ENCODE measurements around the gene KRTAP4-9. TPM values are rescaled to one million over a fixed set of nuclear protein-coding genes. Genes with fewer than 3 reads are reported as not detected.
"Not testable (repeated sequence)": the region's sequence is repeated elsewhere in the genome, so short reads cannot be mapped to it uniquely, and the experiment has no call there.

KRTAP4-9 gene
- total RNA-seq, 1 donor from 2014 or later, result not detected

GRCh38 chr17:41147531-41148204, 42.5 kb downstream of the KRTAP4-9 start:
- Histone ChIP-seq H3K27me3 (ENCODE audit: control insufficient read depth in 3 of 3, insufficient read depth in 3 of 3, low read length in 3 of 3) (no peaks in the 10 kb centered on the region), H3K9me3 (ENCODE audit: control insufficient read depth in 3 of 3, low read length in 3 of 3) (peaks cover 0 to 5% (median 0%) of the 10 kb centered on the region in 3 donors), H3K9ac (ENCODE audit: low read depth in 1 of 3, low read length in 3 of 3) (no peak overlapping the region), H3K4me1 (ENCODE audit: control insufficient read depth in 3 of 3, insufficient read depth in 3 of 3, low read length in 3 of 3) (no peaks in the 10 kb centered on the region), H3K36me3 (ENCODE audit: control insufficient read depth in 3 of 3, insufficient read depth in 3 of 3, low read length in 3 of 3) (no peaks in the 10 kb centered on the region), H3K27ac (ENCODE audit: low read depth, low read length) (no peak overlapping the region), H3K4me3 (ENCODE audit: low read length in 3 of 3) (no peak overlapping the region)

- not testable (repeated sequence) for H3K27me3 ChIP-seq (ENCODE audit: control insufficient read depth in 3 of 3, insufficient read depth in 3 of 3, low read length in 3 of 3); H3K27ac ChIP-seq (ENCODE audit: low read depth, low read length); H3K9ac ChIP-seq (ENCODE audit: low read depth in 1 of 3, low read length in 3 of 3); H3K4me1 ChIP-seq (ENCODE audit: control insufficient read depth in 3 of 3, insufficient read depth in 3 of 3, low read length in 3 of 3); H3K36me3 ChIP-seq (ENCODE audit: control insufficient read depth in 3 of 3, insufficient read depth in 3 of 3, low read length in 3 of 3); H3K9me3 ChIP-seq (ENCODE audit: control insufficient read depth in 3 of 3, low read length in 3 of 3); H3K4me3 ChIP-seq (ENCODE audit: low read length in 3 of 3)
Measured at GRCh38 chr17:41148971-41149651, 43.9 kb downstream of the KRTAP4-9 start.

DNA sequence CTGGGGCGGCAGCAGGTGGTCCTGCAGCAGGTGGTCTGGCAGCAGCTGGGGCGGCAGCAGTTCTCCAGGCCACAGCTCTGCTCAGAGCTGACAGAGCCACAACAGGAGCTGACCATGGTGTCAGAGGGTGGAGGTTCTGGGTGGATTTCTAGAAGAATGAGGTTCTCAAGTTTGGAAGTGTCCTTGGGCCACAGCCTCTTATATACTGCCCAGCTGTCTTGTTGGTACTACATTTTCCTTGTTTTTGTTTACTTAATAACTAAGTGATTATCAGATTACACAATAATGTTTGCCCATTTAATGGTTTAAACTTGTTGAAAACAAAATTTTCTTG, 44.4 kb downstream of the KRTAP4-9 start, which contains the start of gene KRTAP4-5:
KRTAP4-5 (minus strand) TSS at position 174 of the 334 bp plus-strand sequence; CDS start at position 116, 58 bp downstream.
- H3K27ac ChIP-seq (ENCODE audit: low read depth, low read length), result no peak within 1 kb of the TSS
- H3K9me3 ChIP-seq (ENCODE audit: control insufficient read depth in 3 of 3, low read length in 3 of 3), result no peaks in the 10 kb centered on the region
- H3K9ac ChIP-seq (ENCODE audit: low read depth in 1 of 3, low read length in 3 of 3), result no peak within 1 kb of the TSS
- no peaks in the 10 kb centered on the region for H3K36me3 ChIP-seq (ENCODE audit: control insufficient read depth in 3 of 3, insufficient read depth in 3 of 3, low read length in 3 of 3)
- no peak within 1 kb of the TSS for H3K4me3 ChIP-seq (ENCODE audit: low read length in 3 of 3)
- H3K4me1 ChIP-seq (ENCODE audit: control insufficient read depth in 3 of 3, insufficient read depth in 3 of 3, low read length in 3 of 3), result no peaks in the 10 kb centered on the region
- H3K27me3 ChIP-seq (ENCODE audit: control insufficient read depth in 3 of 3, insufficient read depth in 3 of 3, low read length in 3 of 3), result peaks cover 0 to 3% (median 2%) of the 10 kb centered on the region in 3 donors

DNA sequence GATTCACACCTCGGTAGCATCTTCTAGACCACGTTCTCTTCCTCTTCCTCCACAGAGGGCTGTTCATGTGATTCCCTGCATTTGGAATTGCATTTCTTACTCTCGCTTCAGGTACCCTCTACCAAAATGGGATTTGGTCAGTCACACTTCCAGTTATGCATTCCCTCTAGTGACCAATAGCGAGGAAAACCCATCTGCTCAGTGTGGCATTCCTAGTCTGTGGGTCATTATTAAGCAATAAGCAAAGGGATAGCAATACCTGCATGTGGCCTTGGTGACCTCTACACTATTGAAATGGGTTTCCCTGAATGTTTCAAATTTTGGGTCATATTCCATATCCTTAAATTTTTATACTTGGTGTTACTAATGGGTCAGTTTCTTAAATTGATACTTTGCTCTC, 44.8 kb downstream of the KRTAP4-9 start:
- H3K4me1 ChIP-seq (ENCODE audit: control insufficient read depth in 3 of 3, insufficient read depth in 3 of 3, low read length in 3 of 3), result no peaks in the 10 kb centered on the region
- peaks cover 0 to 3% (median 2%) of the 10 kb centered on the region in 3 donors for H3K27me3 ChIP-seq (ENCODE audit: control insufficient read depth in 3 of 3, insufficient read depth in 3 of 3, low read length in 3 of 3)
- no peaks in the 10 kb centered on the region for H3K36me3 ChIP-seq (ENCODE audit: control insufficient read depth in 3 of 3, insufficient read depth in 3 of 3, low read length in 3 of 3)
- H3K9ac ChIP-seq (ENCODE audit: low read depth in 1 of 3, low read length in 3 of 3), result no peak overlapping the region
- H3K4me3 ChIP-seq (ENCODE audit: low read length in 3 of 3), result no peak overlapping the region
- no peak overlapping the region for H3K27ac ChIP-seq (ENCODE audit: low read depth, low read length)
- no peaks in the 10 kb centered on the region for H3K9me3 ChIP-seq (ENCODE audit: control insufficient read depth in 3 of 3, low read length in 3 of 3)

GRCh38 chr17:41151525-41151924, 46.3 kb downstream of the KRTAP4-9 start:
- no peaks in the 10 kb centered on the region for H3K9me3 ChIP-seq (ENCODE audit: control insufficient read depth in 3 of 3, low read length in 3 of 3)
- H3K27me3 ChIP-seq (ENCODE audit: control insufficient read depth in 3 of 3, insufficient read depth in 3 of 3, low read length in 3 of 3), result peaks cover 0 to 3% (median 2%) of the 10 kb centered on the region in 3 donors
- H3K36me3 ChIP-seq (ENCODE audit: control insufficient read depth in 3 of 3, insufficient read depth in 3 of 3, low read length in 3 of 3), result no peaks in the 10 kb centered on the region

GRCh38 chr17:41153856-41154255, 48.7 kb downstream of the KRTAP4-9 start:
- H3K9me3 ChIP-seq (ENCODE audit: control insufficient read depth in 3 of 3, low read length in 3 of 3), result no peaks in the 10 kb centered on the region
- H3K9ac ChIP-seq (ENCODE audit: low read depth in 1 of 3, low read length in 3 of 3), result no peak overlapping the region
- no peaks in the 10 kb centered on the region for H3K4me1 ChIP-seq (ENCODE audit: control insufficient read depth in 3 of 3, insufficient read depth in 3 of 3, low read length in 3 of 3)
- peaks cover 2 to 4% (median 3%) of the 10 kb centered on the region in 3 donors for H3K27me3 ChIP-seq (ENCODE audit: control insufficient read depth in 3 of 3, insufficient read depth in 3 of 3, low read length in 3 of 3)
- H3K4me3 ChIP-seq (ENCODE audit: low read length in 3 of 3), result no peak overlapping the region
- no peak overlapping the region for H3K27ac ChIP-seq (ENCODE audit: low read depth, low read length)
- H3K36me3 ChIP-seq (ENCODE audit: control insufficient read depth in 3 of 3, insufficient read depth in 3 of 3, low read length in 3 of 3), result no peaks in the 10 kb centered on the region

More at GRCh38 chr17:41151525-41151924, 46.3 kb downstream of the KRTAP4-9 start:
- Histone ChIP-seq H3K27ac (ENCODE audit: low read depth, low read length) (no peak overlapping the region), H3K9ac (ENCODE audit: low read depth in 1 of 3, low read length in 3 of 3) (no peak overlapping the region), H3K4me3 (ENCODE audit: low read length in 3 of 3) (no peak overlapping the region), H3K4me1 (ENCODE audit: control insufficient read depth in 3 of 3, insufficient read depth in 3 of 3, low read length in 3 of 3) (no peaks in the 10 kb centered on the region)

Other genes with a start within 250 kb of the KRTAP4-9 start
- gene KRT12, start 238.2 kb upstream of the KRTAP4-9 start, total RNA-seq, result not detected
- gene KRT20, start 220.1 kb upstream of the KRTAP4-9 start, total RNA-seq, result not detected
- 0.52 TPM for gene KRT23, start 167.7 kb upstream of the KRTAP4-9 start, total RNA-seq
- 3.1 TPM for gene KRT39, start 138.4 kb upstream of the KRTAP4-9 start, total RNA-seq
- 6.3 TPM for gene KRT40, start 121.1 kb upstream of the KRTAP4-9 start, total RNA-seq
- not detected for gene KRTAP3-3, start 111.2 kb upstream of the KRTAP4-9 start, total RNA-seq
- gene KRTAP3-2, start 105.5 kb upstream of the KRTAP4-9 start, total RNA-seq, result not detected
- gene KRTAP3-1, start 96.3 kb upstream of the KRTAP4-9 start, total RNA-seq, result not detected
- gene KRTAP1-5, start 78.2 kb upstream of the KRTAP4-9 start, total RNA-seq, result not detected
- not detected for gene KRTAP1-4, start 75.2 kb upstream of the KRTAP4-9 start, total RNA-seq
- not detected for gene KRTAP1-3, start 70.5 kb upstream of the KRTAP4-9 start, total RNA-seq
- not detected for gene KRTAP1-1, start 63.9 kb upstream of the KRTAP4-9 start, total RNA-seq
- gene KRTAP2-1, start 58.1 kb upstream of the KRTAP4-9 start, total RNA-seq, result not detected
- not detected for gene KRTAP2-2, start 50.2 kb upstream of the KRTAP4-9 start, total RNA-seq
- gene KRTAP2-3, start 45.3 kb upstream of the KRTAP4-9 start, total RNA-seq, result not detected
- gene KRTAP2-4, start 39.5 kb upstream of the KRTAP4-9 start, total RNA-seq, result not detected
- not detected for gene KRTAP4-7, start 21.2 kb upstream of the KRTAP4-9 start, total RNA-seq
- gene KRTAP4-8, start 7.2 kb upstream of the KRTAP4-9 start, total RNA-seq, result not detected
- not detected for gene KRTAP4-16, start 3.2 kb upstream of the KRTAP4-9 start, total RNA-seq
- not detected for gene KRTAP4-11, start 13.0 kb downstream of the KRTAP4-9 start, total RNA-seq
- gene KRTAP4-12, start 18.8 kb downstream of the KRTAP4-9 start, total RNA-seq, result not detected
- not detected for gene KRTAP4-6, start 35.2 kb downstream of the KRTAP4-9 start, total RNA-seq
- gene KRTAP4-5, start 44.4 kb downstream of the KRTAP4-9 start, total RNA-seq, result not detected
- gene KRTAP4-4, start 55.4 kb downstream of the KRTAP4-9 start, total RNA-seq, result not detected
- not detected for gene KRTAP4-3, start 62.8 kb downstream of the KRTAP4-9 start, total RNA-seq
- not detected for gene KRTAP4-2, start 72.8 kb downstream of the KRTAP4-9 start, total RNA-seq
- not detected for gene KRTAP4-1, start 79.5 kb downstream of the KRTAP4-9 start, total RNA-seq
- gene KRTAP9-1, start 84.5 kb downstream of the KRTAP4-9 start, total RNA-seq, result not detected
- not detected for gene KRTAP9-2, start 121.3 kb downstream of the KRTAP4-9 start, total RNA-seq
- gene KRTAP9-3, start 127.1 kb downstream of the KRTAP4-9 start, total RNA-seq, result not detected
- gene KRTAP9-8, start 132.6 kb downstream of the KRTAP4-9 start, total RNA-seq, result not detected
- not detected for gene KRTAP9-4, start 144.3 kb downstream of the KRTAP4-9 start, total RNA-seq
- not detected for gene KRTAP9-9, start 150.0 kb downstream of the KRTAP4-9 start, total RNA-seq
- gene KRTAP9-6, start 160.0 kb downstream of the KRTAP4-9 start, total RNA-seq, result not detected
- not detected for gene KRTAP9-7, start 170.3 kb downstream of the KRTAP4-9 start, total RNA-seq
- not detected for gene KRTAP29-1, start 197.5 kb downstream of the KRTAP4-9 start, total RNA-seq
- gene KRTAP16-1, start 203.9 kb downstream of the KRTAP4-9 start, total RNA-seq, result not detected
- gene KRTAP17-1, start 210.3 kb downstream of the KRTAP4-9 start, total RNA-seq, result not detected
- not detected for gene KRT33A, start 245.4 kb downstream of the KRTAP4-9 start, total RNA-seq

Measured in skeletal muscle tissue (tissue), 4 donors.